NCI-H146 treated with DMSO at 0.1 percent for 48 hours (cell line): ENCODE results near the gene TRIO.

Experiments used
- DNase-seq: peaks from one replicate; lab custom pipeline; 2025; ENCODE audit not compliant: unreplicated experiment; lab: John Stamatoyannopoulos, UW

The TRIO gene

DNA sequence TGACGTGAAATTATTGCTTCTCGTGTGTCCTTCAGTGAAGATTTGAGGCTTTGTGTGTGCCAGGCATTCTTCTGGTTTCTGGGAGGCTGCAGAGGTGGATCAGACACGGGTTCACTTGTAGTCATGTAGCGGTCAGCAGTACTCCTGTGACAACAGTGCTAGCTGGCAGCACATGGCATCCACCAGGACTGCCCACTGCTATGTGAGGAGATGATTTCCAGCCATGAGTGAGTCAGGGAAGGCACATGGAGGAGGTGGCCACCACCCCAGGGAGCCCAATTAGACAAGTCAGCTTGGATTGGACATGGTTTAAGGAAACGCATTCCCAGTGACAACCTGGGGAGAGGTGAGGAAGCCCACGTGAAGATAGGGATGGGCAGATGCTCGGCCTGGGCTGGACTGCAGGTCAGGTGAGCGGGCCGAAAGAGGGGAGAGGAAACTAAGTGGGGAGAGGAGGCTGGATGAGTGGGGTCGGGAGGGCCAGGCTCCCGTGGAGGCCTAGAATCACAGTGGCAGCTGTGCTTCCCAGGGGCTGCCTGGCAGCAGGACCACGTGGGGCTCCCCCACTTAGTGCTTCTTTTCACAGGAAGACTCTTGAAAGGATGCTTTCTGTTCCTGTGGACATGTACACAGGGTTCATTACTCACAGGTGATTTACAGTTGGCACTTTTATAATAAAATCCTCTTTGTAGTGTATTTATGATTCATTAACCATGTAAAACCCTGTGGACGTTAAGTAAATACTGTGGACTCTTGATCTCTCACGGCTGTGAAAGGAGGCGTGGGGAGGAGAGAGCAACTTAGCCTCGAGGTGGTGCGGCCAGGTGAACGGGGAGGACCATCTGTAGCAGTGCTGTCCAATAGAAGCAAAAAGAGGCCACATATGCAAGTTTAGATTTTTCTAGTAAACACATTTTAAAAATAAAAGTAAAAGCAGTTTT lies 358.5 kb downstream of the TRIO start:
- DNase-seq = peak; percentile 92

- DNase-seq = no peak
Measured at GRCh38 chr5:14502294-14502690, 359.1 kb downstream of the TRIO start.

GRCh38 chr5:14503017-14503680 lies 360.0 kb downstream of the TRIO start:
- DNase-seq = no peak

DNA sequence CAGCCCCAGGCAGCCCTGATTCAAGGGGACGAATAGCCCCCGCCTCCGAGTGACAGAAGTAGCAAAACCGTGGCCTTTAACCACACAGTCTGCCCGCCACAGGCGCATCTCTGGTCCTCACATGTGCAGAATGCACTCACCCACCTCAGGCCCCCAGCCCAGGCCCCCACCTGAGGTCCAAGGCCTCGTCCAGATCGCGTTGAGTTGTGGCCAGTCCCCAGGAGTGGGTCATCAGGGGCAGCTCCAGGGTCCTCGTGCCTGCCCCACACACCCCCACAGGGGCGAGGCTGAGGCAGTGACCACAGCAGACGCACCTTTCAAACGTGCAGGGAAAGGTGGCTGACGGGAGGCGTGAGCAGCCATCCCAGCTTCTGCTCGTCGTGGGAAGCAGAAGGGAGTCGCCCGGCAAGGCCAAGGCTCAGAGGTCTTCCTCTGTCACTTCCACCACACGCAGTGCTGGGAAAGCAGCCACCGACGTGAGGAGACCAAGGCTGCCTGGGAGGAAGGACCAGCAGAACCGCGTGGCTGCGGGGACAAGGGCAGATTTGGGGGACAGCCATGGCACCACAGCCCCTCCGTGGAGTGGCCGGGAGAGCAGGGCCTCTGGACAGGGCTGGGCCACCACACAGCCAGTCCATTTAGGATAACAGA lies 360.7 kb downstream of the TRIO start:
- no peak for DNase-seq

DNA sequence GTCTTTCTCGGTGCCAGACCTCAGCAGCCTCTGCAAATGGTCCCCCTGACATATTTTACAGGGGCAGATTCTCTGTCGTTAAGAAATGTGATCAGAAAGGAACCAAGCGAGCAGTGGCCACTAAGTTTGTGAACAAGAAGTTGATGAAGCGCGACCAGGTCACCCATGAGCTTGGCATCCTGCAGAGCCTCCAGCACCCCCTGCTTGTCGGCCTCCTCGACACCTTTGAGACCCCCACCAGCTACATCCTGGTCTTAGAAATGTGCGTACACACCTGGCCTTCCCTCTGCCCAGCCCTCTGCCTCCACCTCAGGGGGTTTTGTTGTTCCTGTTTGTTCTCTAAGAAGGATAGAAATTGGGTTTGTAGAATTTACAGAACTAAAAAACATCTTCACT lies 361.2 kb downstream of the TRIO start:
- no peak for DNase-seq

DNA sequence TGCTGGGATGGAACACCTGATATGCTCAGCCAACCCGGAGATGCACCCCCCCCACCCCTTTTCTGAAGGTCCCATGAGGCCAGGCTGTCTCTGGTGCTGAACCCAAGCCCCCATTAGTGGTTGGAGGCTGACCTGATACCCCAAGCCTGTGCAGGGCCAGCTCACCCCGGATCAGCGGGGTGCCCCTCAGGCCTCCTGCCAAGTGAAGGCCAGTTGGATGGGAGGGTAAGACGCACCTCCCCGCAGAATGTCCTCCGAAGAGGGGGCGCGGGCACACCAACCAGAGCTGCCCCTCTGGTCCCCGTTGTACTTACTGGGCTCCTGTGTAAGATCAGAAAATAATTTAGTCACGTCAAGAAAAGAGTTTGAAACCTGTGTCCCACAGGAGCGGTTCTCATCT lies 361.7 kb downstream of the TRIO start:
- DNase-seq = no peak

- no peak for DNase-seq
Measured at GRCh38 chr5:14505310-14506139, 362.4 kb downstream of the TRIO start.

DNA sequence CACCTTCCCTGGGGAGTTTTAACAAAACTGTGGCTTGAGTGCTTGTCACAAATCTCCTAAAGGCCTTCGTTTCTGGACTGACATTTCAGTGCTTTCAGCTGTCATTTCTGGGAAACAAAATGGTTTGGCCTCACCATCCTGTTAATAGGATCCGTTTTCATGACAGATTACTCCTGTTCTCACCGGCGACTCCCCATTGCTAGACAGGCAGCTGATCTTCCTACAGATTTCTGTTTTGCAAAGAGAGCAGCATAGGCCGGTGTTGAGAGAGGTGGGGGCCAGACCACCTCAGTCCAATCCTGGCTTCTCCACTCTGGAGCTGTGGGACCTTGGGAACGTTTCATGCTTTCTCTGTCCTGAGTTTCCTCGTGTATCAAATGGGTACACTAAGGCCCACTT lies 363.0 kb downstream of the TRIO start:
- no peak for DNase-seq

DNA sequence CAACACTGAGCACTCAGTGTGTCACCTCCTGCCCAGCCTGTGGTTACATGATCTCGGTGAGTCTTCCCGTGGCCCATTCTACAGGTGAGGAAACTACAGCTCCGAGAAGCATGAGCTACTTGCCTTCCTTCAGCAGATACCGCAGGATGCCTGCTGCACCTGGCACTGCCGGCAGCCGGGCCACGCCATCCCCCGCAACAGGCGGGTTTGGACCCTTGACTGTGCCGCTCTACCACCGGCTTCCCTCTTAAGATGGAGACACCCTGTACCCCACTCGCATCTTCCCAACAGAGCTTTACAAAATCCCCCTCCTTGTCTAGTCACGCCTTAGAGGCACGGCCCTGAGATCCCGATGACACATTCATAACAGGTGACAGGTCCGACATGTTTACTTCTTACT lies 363.5 kb downstream of the TRIO start:
- no peak for DNase-seq

GRCh38 chr5:14507156-14507941 lies 364.2 kb downstream of the TRIO start:
- no peak for DNase-seq

DNA sequence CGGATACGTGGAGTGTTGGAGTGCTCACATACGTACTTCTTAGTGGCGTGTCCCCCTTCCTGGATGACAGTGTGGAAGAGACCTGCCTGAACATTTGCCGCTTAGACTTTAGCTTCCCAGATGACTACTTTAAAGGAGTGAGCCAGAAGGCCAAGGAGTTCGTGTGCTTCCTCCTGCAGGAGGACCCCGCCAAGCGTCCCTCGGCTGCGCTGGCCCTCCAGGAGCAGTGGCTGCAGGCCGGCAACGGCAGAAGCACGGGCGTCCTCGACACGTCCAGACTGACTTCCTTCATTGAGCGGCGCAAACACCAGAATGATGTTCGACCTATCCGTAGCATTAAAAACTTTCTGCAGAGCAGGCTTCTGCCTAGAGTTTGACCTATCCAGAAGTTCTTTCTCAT lies 364.9 kb downstream of the TRIO start:
- no peak for DNase-seq

- DNase-seq = no peak
Measured at GRCh38 chr5:14509556-14509955, 366.4 kb downstream of the TRIO start.

DNA sequence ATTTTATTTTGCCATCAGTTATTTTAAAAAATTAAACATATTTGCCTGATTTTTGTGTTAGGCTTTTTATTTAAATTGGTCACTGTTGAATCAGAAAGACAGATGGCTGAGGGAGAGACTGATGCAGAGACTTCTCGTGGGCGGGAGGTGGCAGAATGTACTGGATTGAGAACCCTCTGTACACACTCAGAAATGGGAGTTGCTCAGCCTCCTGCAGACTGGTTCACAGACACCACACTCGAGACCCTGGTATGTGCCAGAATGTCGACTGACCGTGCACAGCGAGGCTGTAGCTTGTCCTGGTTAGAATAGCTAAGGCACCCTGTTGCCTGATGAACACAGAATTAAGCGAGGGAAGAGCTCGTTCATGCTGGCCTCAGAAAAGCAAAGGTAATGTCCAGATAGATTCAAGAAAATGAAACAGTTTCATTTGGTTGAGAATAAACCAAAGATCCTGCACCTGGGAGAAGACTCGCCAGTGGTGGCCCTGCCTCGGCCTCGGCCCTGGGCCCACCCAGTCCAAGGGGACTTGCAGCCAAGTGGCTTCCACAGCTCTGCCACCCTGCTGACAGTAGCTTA lies 367.1 kb downstream of the TRIO start:
- no peak for DNase-seq

GRCh38 chr5:14510880-14511279 lies 367.7 kb downstream of the TRIO start:
- DNase-seq = no peak

DNA sequence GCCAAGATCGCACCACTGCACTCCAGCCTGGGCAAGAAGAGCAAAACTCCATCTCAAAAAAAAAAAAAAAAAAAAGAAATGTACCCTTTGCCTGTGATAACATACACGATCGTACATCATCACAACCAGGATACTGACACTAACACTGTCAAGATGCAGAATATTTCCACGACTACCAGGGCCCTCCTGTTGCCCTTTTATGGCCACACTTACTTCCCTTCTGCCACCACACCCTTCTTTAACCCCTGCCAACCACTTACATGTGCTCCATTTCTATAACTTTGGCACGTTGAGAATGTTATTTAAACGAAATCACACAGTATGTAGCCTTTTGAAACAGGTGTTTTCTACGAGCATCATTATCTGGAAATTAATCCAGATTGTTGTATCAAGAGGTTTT lies 369.4 kb downstream of the TRIO start:
- no peak for DNase-seq

- no peak for DNase-seq
Measured at GRCh38 chr5:14513266-14513665, 370.1 kb downstream of the TRIO start.

GRCh38 chr5:14516901-14517300 lies 373.8 kb downstream of the TRIO start:
- DNase-seq = no peak

DNA sequence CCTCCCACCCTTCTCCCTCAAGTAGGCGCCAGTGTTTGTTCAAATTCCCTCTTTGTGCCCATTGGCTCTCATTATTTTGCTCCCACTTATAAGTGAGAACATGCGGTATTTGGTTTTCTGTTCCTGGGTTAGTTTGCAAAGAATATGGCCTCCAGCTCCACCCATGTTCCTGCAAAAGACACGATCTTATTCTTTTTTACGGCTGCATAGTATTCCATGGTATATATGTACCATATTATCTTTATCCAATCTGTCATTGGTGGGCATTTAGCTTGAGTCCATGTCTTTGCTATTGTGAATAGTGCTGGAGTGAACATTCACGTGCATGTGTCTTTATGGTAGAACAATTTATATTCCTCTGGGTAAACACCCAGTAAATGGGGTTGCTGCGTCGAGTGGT lies 375.5 kb downstream of the TRIO start:
- no peak for DNase-seq

DNA sequence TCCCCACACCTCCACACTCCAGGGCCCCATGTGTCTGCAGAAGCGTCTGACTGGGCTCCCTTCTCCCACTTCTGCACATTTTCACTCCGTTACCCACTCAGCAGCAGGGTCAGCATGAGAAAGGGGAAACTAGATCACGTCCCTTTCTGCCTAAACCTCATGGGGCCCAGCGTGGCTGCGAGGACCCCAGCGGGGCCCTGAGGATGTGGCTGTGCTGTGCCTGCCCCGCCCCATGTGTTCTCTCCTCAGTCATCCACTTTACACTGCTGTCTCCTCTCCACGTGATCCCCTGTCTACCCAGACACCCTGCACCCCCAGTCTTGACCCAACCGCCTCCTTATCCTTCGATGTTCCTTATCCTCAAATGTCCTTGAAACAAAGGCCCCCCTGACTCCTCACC lies 378.6 kb downstream of the TRIO start:
- no peak for DNase-seq

GRCh38 chr5:14522721-14523120 lies 379.6 kb downstream of the TRIO start:
- DNase-seq = no peak
